Measurements from ENCODE around the gene CALU. TPM values are rescaled to one million over a fixed set of nuclear protein-coding genes. Genes with fewer than 3 reads are reported as not detected.

CALU gene
- total RNA-seq, 1 donor from 2014 or later, result 197 TPM

GRCh38 chr7:128763541-128763940, 24.4 kb downstream of the CALU start:
- H3K36me3 Mint-ChIP-seq (ENCODE audit: low read depth, unreplicated experiment), result peaks cover 18% of the 10 kb centered on the region
- no peak for DNase-seq (ENCODE audit: low spot score)
- H3K4me3 Mint-ChIP-seq (ENCODE audit: unreplicated experiment), result no peak overlapping the region
- TF ChIP-seq CTCF (IDR thresholded peaks at IDR 0.05; ENCODE audit: unreplicated experiment), result no peak
- H3K9me3 Mint-ChIP-seq (ENCODE audit: unreplicated experiment), result no peaks in the 10 kb centered on the region
- no peaks in the 10 kb centered on the region for H3K27me3 Mint-ChIP-seq (ENCODE audit: unreplicated experiment)
- H3K27ac Mint-ChIP-seq (ENCODE audit: unreplicated experiment), result no peak overlapping the region
- H3K4me1 Mint-ChIP-seq (ENCODE audit: unreplicated experiment), result no peaks in the 10 kb centered on the region

GRCh38 chr7:128767475-128768110, 28.4 kb downstream of the CALU start:
- Mint-ChIP-seq H3K9me3 (ENCODE audit: unreplicated experiment) (no peaks in the 10 kb centered on the region), H3K36me3 (ENCODE audit: low read depth, unreplicated experiment) (peaks cover 33% of the 10 kb centered on the region), H3K4me3 (ENCODE audit: unreplicated experiment) (no peak overlapping the region), H3K27me3 (ENCODE audit: unreplicated experiment) (no peaks in the 10 kb centered on the region), H3K27ac (ENCODE audit: unreplicated experiment) (no peak overlapping the region), H3K4me1 (ENCODE audit: unreplicated experiment) (peaks cover 14% of the 10 kb centered on the region)
- no peak for DNase-seq (ENCODE audit: low spot score)
- no peak for TF ChIP-seq CTCF (IDR thresholded peaks at IDR 0.05; ENCODE audit: unreplicated experiment)

DNA sequence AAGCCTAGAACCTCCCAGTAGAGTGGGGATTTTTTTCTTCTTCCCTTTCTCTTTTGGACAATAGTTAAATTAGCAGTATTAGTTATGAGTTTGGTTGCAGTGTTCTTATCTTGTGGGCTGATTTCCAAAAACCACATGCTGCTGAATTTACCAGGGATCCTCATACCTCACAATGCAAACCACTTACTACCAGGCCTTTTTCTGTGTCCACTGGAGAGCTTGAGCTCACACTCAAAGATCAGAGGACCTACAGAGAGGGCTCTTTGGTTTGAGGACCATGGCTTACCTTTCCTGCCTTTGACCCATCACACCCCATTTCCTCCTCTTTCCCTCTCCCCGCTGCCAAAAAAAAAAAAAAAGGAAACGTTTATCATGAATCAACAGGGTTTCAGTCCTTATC, 31.1 kb downstream of the CALU start:
- no peak for DNase-seq (ENCODE audit: low spot score)
- no peaks in the 10 kb centered on the region for H3K9me3 Mint-ChIP-seq (ENCODE audit: unreplicated experiment)
- no peak overlapping the region for H3K4me3 Mint-ChIP-seq (ENCODE audit: unreplicated experiment)
- H3K36me3 Mint-ChIP-seq (ENCODE audit: low read depth, unreplicated experiment), result peaks cover 46% of the 10 kb centered on the region
- H3K27ac Mint-ChIP-seq (ENCODE audit: unreplicated experiment), result no peak overlapping the region
- TF ChIP-seq CTCF (IDR thresholded peaks at IDR 0.05; ENCODE audit: unreplicated experiment), result no peak
- H3K27me3 Mint-ChIP-seq (ENCODE audit: unreplicated experiment), result peaks cover 3% of the 10 kb centered on the region
- H3K4me1 Mint-ChIP-seq (ENCODE audit: unreplicated experiment), result peaks cover 14% of the 10 kb centered on the region

DNA sequence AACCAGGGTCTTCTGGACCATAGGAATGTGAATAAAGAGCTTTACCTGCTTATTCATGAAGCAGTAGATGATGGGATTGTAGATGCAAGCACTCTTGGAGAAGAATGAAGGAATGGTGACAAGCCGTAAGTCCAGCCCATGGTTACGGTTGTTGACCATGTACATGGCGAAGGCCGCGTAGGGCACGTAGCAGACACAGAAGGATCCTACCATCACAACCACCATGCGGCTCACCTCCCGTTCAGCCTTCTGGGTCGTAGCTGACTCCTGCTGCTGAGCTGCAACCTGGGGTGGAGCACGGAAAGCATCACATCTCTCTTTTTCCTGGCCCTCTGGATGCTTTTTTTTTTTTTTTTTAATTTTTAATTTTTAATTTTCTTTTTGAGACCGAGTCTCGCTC, 34.4 kb downstream of the CALU start:
- Mint-ChIP-seq H3K36me3 (ENCODE audit: low read depth, unreplicated experiment) (peaks cover 50% of the 10 kb centered on the region), H3K4me3 (ENCODE audit: unreplicated experiment) (peak overlapping the region; percentile 53), H3K27me3 (ENCODE audit: unreplicated experiment) (peaks cover 12% of the 10 kb centered on the region), H3K27ac (ENCODE audit: unreplicated experiment) (no peak overlapping the region), H3K4me1 (ENCODE audit: unreplicated experiment) (peaks cover 14% of the 10 kb centered on the region), H3K9me3 (ENCODE audit: unreplicated experiment) (peaks cover 5% of the 10 kb centered on the region)
- DNase-seq (ENCODE audit: low spot score), result no peak
- TF ChIP-seq CTCF (IDR thresholded peaks at IDR 0.05; ENCODE audit: unreplicated experiment), result no peak

DNA sequence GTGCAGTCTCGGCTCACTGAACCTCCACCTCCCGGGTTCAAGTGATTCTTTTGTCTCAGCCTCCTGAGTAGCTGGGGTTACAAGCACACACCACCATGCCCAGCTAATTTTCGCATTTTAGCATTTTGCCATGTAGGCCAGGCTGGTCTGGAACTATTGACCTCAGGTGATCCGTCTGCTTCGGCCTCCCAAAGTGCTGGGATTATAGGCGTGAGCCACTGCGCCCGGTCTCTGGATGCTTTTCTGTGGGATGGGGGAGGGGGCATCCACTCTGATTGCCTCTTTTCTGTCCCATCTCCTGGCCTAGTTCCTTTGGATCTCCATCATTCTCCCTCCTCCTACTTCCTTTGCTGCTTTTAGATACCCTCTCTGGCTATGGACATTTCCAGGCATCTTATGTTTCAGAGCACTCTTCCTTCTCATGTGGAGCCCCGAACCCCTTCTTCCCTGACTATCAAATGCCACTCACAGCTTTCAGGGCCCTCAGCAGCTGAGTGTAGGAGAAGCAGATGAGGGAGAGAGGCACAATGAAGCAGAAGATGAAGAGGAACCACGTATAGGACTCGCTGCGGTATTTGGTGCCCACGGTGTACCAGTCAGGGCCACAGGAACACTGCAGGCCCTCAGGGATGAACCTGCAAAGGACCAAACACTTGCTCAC, 35.0 kb downstream of the CALU start:
- no peak for TF ChIP-seq CTCF (IDR thresholded peaks at IDR 0.05; ENCODE audit: unreplicated experiment)
- no peak for DNase-seq (ENCODE audit: low spot score)
- Mint-ChIP-seq H3K36me3 (ENCODE audit: low read depth, unreplicated experiment) (peaks cover 46% of the 10 kb centered on the region), H3K9me3 (ENCODE audit: unreplicated experiment) (peaks cover 5% of the 10 kb centered on the region), H3K4me3 (ENCODE audit: unreplicated experiment) (no peak overlapping the region), H3K4me1 (ENCODE audit: unreplicated experiment) (peaks cover 14% of the 10 kb centered on the region), H3K27me3 (ENCODE audit: unreplicated experiment) (peaks cover 12% of the 10 kb centered on the region), H3K27ac (ENCODE audit: unreplicated experiment) (no peak overlapping the region)
